NK-92 (cell line): ENCODE results near the gene SIGLEC11.
"Not testable (repeated sequence)": the region's sequence is repeated elsewhere in the genome, so short reads cannot be mapped to it uniquely, and the experiment has no call there.

Source experiments
- DNase-seq: peaks from one replicate; lab custom pipeline; 2025; ENCODE audit not compliant: unreplicated experiment; lab: John Stamatoyannopoulos, UW

Gene SIGLEC11

DNA sequence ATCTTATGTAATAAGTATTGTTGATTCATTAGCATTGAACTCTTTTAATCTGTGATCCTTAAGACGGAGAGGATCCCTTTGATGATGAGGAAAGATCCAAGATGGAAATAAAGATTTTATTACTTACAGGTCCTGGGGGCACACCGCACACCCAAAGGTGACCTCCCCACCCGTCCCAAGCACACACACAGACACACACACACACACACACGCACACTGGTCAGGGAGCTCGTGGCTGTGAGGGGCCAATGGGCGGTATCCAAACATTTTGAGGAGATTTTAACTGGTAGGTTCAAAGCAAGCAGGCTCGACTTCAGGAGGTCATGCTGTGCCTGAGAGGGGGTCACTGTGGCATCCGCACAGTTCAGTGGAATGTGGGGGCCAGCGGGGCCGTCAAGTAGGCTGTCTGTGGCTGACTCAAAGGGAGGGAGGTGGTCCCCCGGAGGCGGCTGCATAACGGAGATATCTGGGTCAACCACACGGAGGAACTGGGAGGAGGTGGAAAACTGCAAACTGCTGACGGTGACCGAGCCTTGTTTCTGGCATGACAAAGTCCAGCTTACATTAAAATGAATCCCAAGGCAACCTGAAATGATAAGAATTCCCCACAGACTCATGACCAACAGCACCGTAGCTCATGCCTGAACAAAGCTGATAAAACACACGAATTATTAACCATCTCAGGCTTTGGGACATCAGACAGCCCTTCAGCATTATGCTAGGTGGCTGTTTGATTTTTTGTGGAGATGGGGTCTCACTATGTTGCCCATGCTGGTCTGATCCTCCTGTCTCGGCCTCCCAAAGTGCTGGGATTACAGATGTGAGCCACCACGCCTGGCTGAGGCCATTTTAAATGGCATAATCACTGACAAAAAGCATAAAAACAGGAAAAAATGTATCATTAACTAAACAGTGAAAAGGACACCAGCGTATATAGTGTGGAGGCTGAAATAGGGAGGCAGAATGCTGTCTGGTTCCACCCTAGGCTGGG, 20.9 kb upstream of the SIGLEC11 start:
- DNase-seq = no peak

DNA sequence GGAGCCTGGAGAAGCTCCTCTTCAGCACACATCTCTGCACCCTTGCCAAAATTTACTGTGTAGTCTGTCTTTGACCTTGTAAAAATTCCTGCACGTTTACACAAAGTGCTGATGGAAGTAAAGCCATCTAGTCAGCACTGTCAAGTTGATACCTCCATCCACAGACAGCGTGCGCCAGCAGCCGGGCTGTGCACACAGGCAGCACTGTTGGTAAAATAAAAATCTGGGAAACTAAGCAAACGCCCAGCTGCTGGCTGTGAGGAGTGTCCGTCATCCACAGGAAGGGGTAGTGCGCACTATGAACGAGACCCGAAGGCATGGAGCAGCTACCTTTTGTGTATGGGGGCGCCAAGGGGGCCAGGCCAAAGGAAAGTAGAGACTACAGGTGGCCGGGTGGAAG, 17.4 kb upstream of the SIGLEC11 start:
- DNase-seq = no peak

DNA sequence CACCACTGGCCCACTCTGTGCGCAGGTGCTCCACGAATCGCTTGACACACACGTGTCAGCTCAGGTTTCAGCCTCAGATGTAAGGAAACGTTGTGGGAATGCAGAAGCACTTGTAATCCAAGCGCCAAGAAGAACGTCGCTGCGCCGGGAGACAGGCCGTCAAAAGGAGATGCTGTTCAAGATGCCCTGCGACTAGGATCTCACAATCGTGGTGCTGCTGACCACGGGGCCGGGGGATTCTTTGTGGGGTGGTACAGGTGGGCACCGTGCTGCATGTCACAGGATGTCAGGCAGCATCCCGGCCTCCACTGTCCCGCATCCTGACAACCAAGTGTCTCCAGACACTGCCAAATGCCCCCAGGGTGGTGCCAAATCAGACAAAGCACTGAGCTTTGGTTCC, 16.9 kb upstream of the SIGLEC11 start:
- DNase-seq = no peak

GRCh38 chr19:49977076-49977475, 16.1 kb upstream of the SIGLEC11 start:
- DNase-seq = no peak

DNA sequence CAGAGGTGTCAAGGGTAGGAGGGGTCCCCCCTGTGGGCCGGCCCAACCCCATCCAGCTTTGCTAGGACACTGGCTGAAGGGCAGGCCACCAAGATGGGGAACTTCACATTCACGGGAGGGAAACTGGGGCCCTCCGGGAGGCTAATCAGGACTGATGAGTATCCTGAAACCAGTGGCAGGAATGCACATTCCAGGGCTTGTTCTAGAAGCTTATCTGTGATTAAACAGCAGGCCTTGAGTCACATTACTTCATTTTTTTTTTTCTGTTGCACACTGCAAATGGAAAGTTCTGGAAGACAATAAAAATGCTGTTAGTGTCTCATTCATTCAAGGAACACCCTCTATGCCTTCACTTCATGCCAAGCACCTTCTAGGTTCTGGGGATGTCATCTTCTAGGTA, 15.5 kb upstream of the SIGLEC11 start:
- no peak for DNase-seq

DNA sequence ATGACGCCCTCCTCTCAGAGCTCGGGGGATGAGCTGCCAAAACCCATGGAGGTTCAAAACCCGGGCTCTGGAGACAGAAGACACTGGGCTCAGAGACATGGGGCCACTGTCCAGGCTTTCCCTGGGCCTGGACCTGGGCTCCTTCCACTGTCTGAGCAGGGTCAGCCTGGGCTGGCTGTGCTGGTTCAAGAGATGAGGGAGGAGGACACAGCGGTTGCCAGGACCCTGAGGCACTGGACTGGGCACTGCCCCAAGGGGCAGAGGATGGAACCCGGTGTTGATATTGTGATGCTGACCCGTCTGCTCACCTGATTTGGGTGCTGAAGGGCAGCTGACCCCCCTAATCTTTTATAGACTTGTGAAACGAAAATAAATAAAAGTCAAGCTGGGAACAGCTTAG, 14.1 kb upstream of the SIGLEC11 start:
- DNase-seq = no peak

GRCh38 chr19:49973987-49974386, 13.0 kb upstream of the SIGLEC11 start:
- no peak for DNase-seq

- no peak for DNase-seq
Observed at GRCh38 chr19:49972841-49973240, 11.9 kb upstream of the SIGLEC11 start.

GRCh38 chr19:49971991-49972411, 11.0 kb upstream of the SIGLEC11 start:
- DNase-seq = no peak

DNA sequence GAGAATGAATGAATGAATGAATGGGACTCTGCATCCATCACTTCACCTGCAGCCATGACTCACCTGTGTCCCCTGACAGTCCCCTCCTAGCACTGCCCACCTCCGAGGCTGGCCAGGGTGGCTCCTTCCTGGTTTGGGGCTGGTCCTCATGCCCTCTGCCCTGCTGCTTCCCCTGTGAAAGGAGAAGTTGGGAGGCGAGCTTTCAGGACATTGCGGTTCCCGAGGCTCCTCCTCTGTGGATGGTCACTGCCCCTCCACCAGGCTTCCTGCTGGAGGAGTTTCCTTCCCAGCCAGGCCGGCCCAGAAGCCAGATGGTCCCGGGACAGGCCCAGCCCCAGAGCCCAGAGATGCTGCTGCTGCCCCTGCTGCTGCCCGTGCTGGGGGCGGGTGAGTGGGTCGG, 8.4 kb upstream of the SIGLEC11 start:
- not testable (repeated sequence) for DNase-seq

GRCh38 chr19:49968279-49968922, 7.4 kb upstream of the SIGLEC11 start:
- no peak for DNase-seq

GRCh38 chr19:49959892-49960291, 1.1 kb downstream of the SIGLEC11 start:
- not testable (repeated sequence) for DNase-seq

GRCh38 chr19:49958596-49958995, 2.4 kb downstream of the SIGLEC11 start:
- not testable (repeated sequence) for DNase-seq

DNA sequence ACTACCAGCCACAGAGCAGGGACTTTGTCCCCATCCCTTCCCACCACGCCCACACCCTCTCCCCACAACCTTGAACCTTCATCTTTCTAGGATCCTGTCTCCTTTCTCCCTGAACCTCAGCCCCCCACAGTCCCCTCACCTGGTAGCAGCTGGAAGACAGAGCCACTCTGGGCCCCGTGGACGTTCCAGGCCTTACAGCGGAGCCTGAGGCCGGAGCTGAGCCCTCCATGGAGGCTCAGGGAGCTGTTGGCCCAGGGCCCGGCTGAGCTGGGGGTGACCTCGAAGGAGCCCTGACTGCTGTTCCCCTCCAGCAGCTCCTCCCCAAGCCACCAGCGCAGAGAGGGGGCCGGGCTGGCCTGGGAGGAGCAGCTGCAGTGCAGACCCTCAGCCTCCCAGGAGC, 2.8 kb downstream of the SIGLEC11 start:
- DNase-seq = not testable (repeated sequence)

DNA sequence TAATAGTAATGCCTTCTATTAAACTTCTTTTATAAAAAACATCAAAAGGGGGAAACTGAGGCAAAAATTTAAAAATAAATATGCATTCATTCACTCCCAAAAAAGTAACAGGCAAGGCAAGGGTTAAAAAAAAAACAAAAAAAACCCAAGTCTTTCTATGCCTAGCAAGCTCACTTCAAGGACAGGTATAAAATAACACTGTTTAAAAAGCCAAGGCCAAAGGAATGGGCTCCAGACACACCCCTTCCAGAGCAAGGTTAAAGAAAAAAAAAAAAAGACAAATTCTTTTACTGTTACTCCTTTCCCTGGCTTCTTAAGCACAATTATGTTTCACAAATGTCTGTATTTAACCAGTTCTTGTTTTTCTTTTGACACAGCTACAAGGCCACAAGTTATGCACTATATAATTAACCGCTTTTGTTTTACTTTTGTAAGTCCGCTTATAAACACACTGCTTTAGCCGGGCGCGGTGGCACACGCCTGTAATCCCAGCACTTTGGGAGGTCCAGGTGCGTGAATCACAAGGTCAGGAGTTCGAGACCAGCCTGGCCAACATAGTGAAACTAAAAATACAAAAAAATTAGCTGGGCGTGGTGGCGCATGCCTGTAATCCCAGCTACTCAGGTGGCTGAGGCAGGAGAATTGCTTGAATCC, 3.6 kb downstream of the SIGLEC11 start:
- DNase-seq = no peak

- DNase-seq = no peak
Observed at GRCh38 chr19:49956115-49956495, 4.9 kb downstream of the SIGLEC11 start.

GRCh38 chr19:49954933-49955332, 6.0 kb downstream of the SIGLEC11 start:
- DNase-seq = no peak

- no peak for DNase-seq
Observed at GRCh38 chr19:49954092-49954829, 6.7 kb downstream of the SIGLEC11 start.

GRCh38 chr19:49953416-49953815, 7.6 kb downstream of the SIGLEC11 start:
- DNase-seq = no peak

GRCh38 chr19:49952906-49953305, 8.1 kb downstream of the SIGLEC11 start:
- no peak for DNase-seq

- no peak for DNase-seq
Observed at GRCh38 chr19:49952479-49952836, 8.5 kb downstream of the SIGLEC11 start.
